ENCODE results near the gene BAX.

Gene BAX

DNA sequence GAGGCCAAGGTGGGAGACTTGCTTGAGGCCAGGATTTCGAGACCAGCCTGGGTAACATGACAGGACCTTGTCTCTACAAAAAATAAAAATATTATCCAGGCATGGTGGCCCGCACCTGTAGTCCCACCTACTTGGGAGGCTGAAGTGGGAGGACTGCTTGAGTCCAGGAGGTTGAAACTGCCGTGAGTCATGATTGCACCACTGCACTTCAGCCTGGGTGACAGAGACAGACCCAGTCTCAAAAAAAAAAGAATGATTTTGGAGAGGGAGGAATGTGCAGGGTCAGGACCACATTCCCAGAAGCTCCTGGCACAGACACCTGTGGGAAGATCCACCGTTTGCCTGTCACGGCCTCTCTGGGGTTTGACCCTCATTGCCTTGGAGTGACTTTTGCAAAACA, 9.3 kb upstream of the BAX start:
- Mint-ChIP-seq H3K4me1 (ENCODE audit: low read depth) (peaks cover 8% of the 10 kb centered on the region), H3K36me3 (ENCODE audit: low read depth) (no peaks in the 10 kb centered on the region), H3K27me3 (peaks cover 3% of the 10 kb centered on the region), H3K27ac (no peak overlapping the region), H3K4me3 (no peak overlapping the region), H3K9me3 (peaks cover 32% of the 10 kb centered on the region)
- intact Hi-C loops (cut with micrococcal nuclease), result no loop called here

DNA sequence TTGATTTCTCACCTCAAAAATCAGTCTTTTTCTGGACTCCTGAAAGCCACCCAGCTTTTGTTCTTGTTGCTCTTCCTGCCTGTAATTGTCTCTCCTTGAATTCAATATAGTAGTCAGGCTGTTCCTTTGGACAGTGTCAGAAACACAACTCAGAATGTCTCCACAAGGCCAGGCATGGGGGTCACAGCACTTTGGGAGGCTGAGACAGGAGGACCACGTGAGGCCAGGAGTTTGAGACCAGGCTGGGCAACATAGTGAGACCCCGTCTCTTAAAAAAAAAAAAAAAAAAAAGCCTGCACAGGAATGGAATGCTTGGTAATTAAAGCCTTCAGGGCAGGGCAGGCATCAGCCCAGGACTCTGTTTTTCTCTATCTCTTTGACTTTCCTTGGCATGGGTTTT, 8.9 kb upstream of the BAX start:
- intact Hi-C loops (cut with micrococcal nuclease), result no loop called here
- Mint-ChIP-seq H3K4me3 (no peak overlapping the region), H3K27me3 (peaks cover 3% of the 10 kb centered on the region), H3K4me1 (ENCODE audit: low read depth) (peaks cover 8% of the 10 kb centered on the region), H3K9me3 (peaks cover 28% of the 10 kb centered on the region), H3K36me3 (ENCODE audit: low read depth) (no peaks in the 10 kb centered on the region), H3K27ac (no peak overlapping the region)

DNA sequence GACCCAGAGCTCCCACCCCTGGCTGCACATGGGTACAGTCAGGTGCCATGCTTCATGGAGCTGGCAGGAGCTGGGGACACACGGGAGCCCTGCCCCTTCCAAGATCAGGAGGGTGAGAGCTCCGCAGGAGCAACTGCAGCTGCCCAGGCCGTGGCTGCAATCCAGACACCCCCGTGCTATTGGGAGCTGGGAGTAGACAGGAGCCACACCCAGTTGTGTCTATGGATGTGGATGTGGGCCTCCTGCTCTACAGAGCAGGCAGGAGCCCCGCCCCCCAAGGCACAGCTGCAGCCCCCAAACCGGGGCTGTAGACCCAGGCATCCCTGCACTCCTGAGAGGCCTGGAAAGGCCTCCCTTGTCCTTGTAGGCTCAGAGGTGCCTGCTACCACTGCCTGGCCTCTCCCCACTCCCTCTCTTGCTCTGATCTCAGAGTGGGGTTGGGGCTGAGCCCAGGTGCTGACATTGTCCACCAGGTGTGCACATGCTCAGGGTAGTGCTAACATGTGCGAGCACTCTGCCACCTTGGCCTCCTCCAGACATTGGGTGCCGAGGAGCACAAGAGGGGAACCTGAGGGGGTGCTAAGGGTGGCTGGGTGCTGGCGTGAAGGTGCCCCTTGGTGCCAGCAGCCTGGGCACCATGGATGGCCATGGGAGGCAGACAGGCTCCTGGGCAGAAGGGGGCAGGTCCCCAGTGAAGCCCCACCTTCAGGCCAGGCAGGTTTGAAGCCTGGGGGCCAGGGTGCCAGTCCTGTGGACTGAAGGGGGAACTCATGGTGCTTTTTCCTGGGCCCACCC, 8.0 kb upstream of the BAX start:
- H3K9me3 Mint-ChIP-seq, result peaks cover 22% of the 10 kb centered on the region
- H3K27me3 Mint-ChIP-seq, result peaks cover 3% of the 10 kb centered on the region
- no peak overlapping the region for H3K27ac Mint-ChIP-seq
- peaks cover 8% of the 10 kb centered on the region for H3K4me1 Mint-ChIP-seq (ENCODE audit: low read depth)
- H3K4me3 Mint-ChIP-seq, result no peak overlapping the region
- intact Hi-C loops (cut with micrococcal nuclease), result no loop called here
- H3K36me3 Mint-ChIP-seq (ENCODE audit: low read depth), result no peaks in the 10 kb centered on the region

DNA sequence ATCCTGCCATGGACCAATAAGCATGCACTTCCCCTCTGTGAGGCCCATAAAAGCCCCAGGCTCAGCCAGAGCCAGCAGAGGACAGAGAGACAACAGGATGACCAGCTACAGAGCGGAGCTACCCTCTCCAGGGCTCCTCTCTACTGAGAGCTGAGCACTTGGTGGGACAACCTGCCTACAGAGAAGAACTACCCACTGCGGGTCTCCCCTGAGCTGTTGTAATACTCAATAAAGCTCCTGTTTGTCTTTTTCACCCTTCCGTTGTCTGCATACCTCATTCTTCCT, 7.5 kb upstream of the BAX start:
- peaks cover 22% of the 10 kb centered on the region for H3K9me3 Mint-ChIP-seq
- H3K27ac Mint-ChIP-seq, result no peak overlapping the region
- peaks cover 8% of the 10 kb centered on the region for H3K27me3 Mint-ChIP-seq
- peaks cover 8% of the 10 kb centered on the region for H3K4me1 Mint-ChIP-seq (ENCODE audit: low read depth)
- no peaks in the 10 kb centered on the region for H3K36me3 Mint-ChIP-seq (ENCODE audit: low read depth)
- intact Hi-C loops (cut with micrococcal nuclease), result no loop called here
- no peak overlapping the region for H3K4me3 Mint-ChIP-seq

DNA sequence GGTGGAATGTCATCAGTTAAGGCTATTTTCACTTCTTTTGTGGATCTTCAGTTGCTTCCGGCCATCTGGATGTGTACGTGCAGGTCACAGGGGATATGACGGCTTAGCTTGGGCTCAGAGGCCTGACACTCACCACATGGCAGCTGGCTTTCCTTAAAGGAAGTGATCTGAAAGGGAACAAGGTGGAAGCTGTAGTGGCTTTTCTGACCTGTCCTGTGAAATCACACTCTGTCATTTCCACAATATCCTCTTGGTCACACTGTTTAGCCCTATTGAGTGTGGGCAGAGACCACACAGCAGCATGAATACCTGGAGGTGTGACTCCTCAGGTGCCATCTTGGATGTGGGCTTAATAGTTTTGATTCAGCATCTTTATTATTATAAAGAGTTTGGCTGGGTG, 4.5 kb upstream of the BAX start:
- Mint-ChIP-seq H3K4me1 (ENCODE audit: low read depth) (peaks cover 25% of the 10 kb centered on the region), H3K27ac (peak overlapping the region; percentile 32), H3K27me3 (peaks cover 8% of the 10 kb centered on the region), H3K4me3 (no peak overlapping the region), H3K9me3 (peaks cover 22% of the 10 kb centered on the region), H3K36me3 (ENCODE audit: low read depth) (peaks cover 2% of the 10 kb centered on the region)
- intact Hi-C loops (cut with micrococcal nuclease), result no loop called here

DNA sequence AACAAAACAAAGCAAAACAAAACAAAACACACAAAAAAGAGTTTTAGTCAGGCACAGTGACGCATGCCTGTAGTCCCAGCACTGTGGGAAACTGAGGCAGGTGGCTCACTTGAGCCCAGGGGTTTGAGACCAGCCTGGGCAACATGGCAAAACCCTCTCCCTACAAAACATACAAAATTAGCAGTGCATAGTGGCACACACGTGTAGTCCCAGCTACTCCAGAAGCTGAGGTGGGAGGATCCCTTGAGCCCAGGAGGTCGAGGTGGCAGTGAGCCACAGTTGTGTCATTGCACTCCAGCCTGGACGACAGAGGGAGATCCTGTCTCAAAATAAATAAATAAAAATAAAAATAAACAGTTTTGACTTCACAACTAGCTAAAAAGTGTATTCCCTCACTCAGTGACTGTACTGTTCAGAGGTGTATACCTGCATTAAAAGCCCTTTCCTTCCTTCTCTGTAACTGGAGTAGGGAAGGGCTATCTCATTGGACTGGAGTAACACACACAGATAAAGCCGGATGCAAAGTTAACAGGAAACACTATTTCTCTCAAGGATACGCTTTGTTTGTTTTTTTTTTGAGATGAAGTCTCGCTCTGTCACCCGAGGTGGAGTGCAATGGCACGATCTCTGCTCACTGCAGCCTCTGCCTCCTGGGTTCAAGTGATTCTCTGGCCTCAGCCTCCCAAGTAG, 3.7 kb upstream of the BAX start:
- peaks cover 8% of the 10 kb centered on the region for H3K27me3 Mint-ChIP-seq
- no peak overlapping the region for H3K27ac Mint-ChIP-seq
- H3K4me3 Mint-ChIP-seq, result no peak overlapping the region
- intact Hi-C loops (cut with micrococcal nuclease), result no loop called here
- peaks cover 10% of the 10 kb centered on the region for H3K36me3 Mint-ChIP-seq (ENCODE audit: low read depth)
- peaks cover 32% of the 10 kb centered on the region for H3K4me1 Mint-ChIP-seq (ENCODE audit: low read depth)
- H3K9me3 Mint-ChIP-seq, result peaks cover 22% of the 10 kb centered on the region

DNA sequence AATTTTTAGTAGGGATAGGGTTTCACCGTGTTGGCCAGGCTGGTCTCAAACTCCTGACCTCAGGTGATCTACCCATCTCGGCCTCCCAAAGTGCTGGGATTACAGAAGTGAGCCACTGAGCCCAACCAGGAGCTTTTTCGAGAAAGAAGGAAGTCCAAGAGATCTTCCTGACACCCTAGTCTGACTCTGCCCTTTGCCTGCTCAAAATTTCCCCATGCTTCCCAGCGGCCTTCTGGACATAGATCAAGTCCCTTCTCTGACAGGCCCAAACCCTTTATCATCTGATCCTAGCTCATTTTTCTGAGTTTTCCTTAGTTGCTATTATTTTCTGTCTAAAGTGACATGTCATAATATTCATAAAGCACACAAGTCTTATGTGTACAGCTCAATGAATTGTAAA, 1.5 kb upstream of the BAX start:
- no peak overlapping the region for H3K4me3 Mint-ChIP-seq
- intact Hi-C loops (cut with micrococcal nuclease), result no loop called here
- H3K9me3 Mint-ChIP-seq, result peaks cover 10% of the 10 kb centered on the region
- peaks cover 8% of the 10 kb centered on the region for H3K27me3 Mint-ChIP-seq
- peaks cover 54% of the 10 kb centered on the region for H3K4me1 Mint-ChIP-seq (ENCODE audit: low read depth)
- peak overlapping the region; percentile 62 for H3K27ac Mint-ChIP-seq
- H3K36me3 Mint-ChIP-seq (ENCODE audit: low read depth), result peaks cover 32% of the 10 kb centered on the region

DNA sequence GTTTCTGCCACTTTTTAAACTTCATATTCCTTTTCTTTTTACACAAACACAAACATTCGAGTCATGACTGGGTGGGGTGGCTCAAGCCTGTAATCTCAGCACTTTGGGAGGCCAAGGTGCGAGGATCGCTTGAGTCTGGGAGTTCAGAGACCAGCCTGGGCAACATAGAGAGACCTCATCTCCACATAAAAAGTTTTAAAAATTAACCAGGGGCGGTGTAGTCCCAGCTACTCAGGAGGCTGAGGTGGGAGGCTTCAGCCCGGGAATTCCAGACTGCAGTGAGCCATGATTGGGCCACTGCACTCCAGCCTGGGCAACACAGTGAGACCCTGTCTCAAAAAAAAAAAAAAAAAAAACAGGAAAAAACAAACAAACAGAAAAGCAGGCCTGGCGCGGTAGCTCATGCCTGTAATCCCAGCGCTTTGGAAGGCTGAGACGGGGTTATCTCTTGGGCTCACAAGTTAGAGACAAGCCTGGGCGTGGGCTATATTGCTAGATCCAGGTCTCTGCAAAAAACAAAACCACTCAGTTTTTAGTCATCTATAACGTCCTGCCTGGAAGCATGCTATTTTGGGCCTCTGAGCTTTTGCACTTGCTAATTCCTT, 583 bp upstream of the BAX start:
- Mint-ChIP-seq H3K27ac (peak overlapping the region; percentile 87), H3K4me3 (peak overlapping the region; percentile 85), H3K4me1 (ENCODE audit: low read depth) (peaks cover 64% of the 10 kb centered on the region), H3K9me3 (peaks cover under 1% of the 10 kb centered on the region), H3K27me3 (peaks cover 8% of the 10 kb centered on the region), H3K36me3 (ENCODE audit: low read depth) (peaks cover 41% of the 10 kb centered on the region)
- intact Hi-C loops (cut with micrococcal nuclease), result no loop called here

DNA sequence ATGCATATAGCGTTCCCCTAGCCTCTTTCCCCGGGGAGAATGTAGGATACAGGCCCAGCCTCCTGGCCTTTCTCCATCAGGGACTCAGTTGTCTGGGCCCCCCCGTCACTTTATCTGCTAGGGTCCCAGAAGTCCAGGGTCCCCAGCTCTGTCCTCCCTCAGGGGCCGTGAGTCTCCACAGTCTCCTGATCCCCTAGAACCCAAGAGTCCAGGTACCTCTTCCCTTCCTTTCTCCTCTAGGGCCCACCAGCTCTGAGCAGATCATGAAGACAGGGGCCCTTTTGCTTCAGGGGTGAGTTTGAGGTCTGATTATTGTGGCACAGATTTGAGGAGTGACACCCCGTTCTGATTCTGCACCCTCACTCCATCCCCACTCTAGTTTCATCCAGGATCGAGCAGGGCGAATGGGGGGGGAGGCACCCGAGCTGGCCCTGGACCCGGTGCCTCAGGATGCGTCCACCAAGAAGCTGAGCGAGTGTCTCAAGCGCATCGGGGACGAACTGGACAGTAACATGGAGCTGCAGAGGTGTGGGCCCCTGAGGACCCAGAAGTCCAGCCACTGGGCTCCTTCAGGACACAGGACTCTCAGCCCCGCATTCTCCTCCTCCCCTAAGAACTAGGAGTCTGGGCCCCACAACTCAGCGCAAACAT, 758 bp downstream of the BAX start:
- intact Hi-C loops (cut with micrococcal nuclease), result no loop called here
- Mint-ChIP-seq H3K4me1 (ENCODE audit: low read depth) (peaks cover 62% of the 10 kb centered on the region), H3K4me3 (peak overlapping the region; percentile 85), H3K36me3 (ENCODE audit: low read depth) (peaks cover 44% of the 10 kb centered on the region), H3K27ac (peak overlapping the region; percentile 87), H3K27me3 (peaks cover 8% of the 10 kb centered on the region), H3K9me3 (no peaks in the 10 kb centered on the region)

DNA sequence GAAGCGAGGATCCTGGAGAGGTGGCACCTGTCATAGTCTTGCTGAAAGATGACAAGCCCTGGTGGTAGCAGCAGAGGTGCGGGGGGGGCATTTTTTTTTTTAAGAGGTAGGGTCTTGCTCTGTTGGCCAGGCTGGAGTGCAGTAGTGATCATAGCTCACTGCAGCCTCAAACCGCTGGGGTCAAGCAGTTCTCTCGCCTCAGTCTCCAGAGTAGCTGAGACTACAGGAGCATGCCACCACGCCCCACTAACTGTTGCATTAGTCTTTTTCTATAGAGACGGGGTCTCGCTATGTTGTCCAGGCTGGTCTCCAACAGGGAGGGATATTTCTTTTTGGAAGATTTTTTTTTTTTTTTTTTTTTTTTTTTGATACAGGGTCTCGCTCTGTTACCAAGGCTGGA, 3.3 kb downstream of the BAX start:
- peaks cover 69% of the 10 kb centered on the region for H3K36me3 Mint-ChIP-seq (ENCODE audit: low read depth)
- intact Hi-C loops (cut with micrococcal nuclease), result no loop called here
- no peaks in the 10 kb centered on the region for H3K9me3 Mint-ChIP-seq
- H3K27me3 Mint-ChIP-seq, result no peaks in the 10 kb centered on the region
- H3K4me3 Mint-ChIP-seq, result no peak overlapping the region
- H3K4me1 Mint-ChIP-seq (ENCODE audit: low read depth), result peaks cover 85% of the 10 kb centered on the region
- no peak overlapping the region for H3K27ac Mint-ChIP-seq

DNA sequence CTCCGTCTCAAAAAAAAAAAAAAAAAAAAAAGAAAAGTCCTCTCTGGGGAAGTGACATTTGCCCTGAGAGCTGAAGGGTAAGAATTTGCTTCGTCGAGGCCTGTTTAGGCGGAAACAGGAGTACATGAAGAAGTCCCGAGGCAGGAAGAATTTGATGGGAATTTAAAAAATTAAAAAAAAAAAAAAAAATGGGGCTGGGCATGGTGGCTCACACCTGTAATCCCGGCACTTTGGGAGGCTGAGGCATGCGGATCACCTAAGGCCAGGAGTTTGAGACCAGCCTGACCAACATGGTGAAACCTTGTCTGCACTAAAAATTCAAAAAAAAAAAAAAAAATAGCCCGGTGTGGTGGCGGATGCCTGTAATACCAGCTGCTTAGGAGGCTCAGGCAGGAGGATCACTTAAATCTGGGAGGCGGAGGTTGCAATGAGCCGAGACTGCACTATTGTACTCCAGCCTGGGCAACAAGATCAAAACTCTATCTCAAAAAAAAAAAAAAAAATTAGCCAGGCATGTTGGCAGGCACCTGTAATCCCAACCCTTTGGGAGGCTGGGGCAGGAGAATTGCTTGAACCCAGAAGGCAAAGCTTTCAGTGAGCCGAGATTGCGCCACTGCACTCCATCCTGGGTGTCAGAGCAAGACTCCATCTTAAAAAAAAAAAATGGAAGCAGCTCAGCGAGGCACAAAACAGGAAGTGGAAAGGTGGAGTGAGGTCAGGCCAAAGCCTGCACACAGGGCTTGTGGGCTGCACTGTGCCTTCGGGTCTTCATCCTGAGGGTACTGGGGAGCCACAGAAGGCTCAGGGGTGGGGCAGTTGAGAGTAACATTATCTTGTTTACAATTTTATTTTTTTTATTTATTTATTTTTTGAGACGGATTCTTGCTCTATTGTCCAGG, 4.9 kb downstream of the BAX start:
- intact Hi-C loops (cut with micrococcal nuclease), result no loop called here
- no peaks in the 10 kb centered on the region for H3K9me3 Mint-ChIP-seq
- H3K36me3 Mint-ChIP-seq (ENCODE audit: low read depth), result peaks cover 85% of the 10 kb centered on the region
- no peak overlapping the region for H3K4me3 Mint-ChIP-seq
- H3K27ac Mint-ChIP-seq, result peak overlapping the region; percentile 71
- H3K27me3 Mint-ChIP-seq, result no peaks in the 10 kb centered on the region
- H3K4me1 Mint-ChIP-seq (ENCODE audit: low read depth), result peaks cover 87% of the 10 kb centered on the region

DNA sequence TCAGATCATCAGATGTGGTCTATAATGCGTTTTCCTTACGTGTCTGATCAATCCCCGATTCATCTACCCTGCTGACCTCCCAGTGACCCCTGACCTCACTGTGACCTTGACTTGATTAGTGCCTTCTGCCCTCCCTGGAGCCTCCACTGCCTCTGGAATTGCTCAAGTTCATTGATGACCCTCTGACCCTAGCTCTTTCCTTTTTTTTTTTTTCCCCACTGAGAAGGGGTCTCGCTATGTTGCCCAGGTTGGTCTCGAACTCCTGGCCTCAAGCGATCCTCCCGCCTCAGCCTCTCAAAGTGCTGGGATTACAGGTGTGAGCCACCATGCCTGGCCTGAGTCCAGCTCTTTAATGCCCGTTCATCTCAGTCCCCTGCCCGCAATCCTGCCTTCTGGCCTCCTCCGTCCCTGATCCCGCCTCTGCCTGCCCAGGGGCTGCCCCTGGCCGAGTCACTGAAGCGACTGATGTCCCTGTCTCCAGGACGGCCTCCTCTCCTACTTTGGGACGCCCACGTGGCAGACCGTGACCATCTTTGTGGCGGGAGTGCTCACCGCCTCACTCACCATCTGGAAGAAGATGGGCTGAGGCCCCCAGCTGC, 6.5 kb downstream of the BAX start:
- H3K4me3 Mint-ChIP-seq, result peak overlapping the region; percentile 2
- no peaks in the 10 kb centered on the region for H3K9me3 Mint-ChIP-seq
- H3K36me3 Mint-ChIP-seq (ENCODE audit: low read depth), result peaks cover 89% of the 10 kb centered on the region
- no peaks in the 10 kb centered on the region for H3K27me3 Mint-ChIP-seq
- H3K27ac Mint-ChIP-seq, result peak overlapping the region; percentile 98
- intact Hi-C loops (cut with micrococcal nuclease), result no loop called here
- peaks cover 78% of the 10 kb centered on the region for H3K4me1 Mint-ChIP-seq (ENCODE audit: low read depth)

DNA sequence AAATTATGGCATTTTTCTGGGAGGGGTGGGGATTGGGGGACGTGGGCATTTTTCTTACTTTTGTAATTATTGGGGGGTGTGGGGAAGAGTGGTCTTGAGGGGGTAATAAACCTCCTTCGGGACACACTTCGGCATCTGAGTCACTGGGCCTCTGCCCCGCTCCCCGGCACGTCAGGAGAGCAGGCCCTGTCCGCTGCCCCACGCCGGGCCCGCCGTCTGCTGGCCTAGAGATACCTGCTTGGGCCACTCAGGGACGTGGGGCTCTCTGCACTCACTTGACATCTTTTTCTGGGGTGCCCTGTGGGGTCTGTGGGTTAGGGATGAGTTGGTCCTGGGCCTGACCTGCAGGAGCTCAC, 7.0 kb downstream of the BAX start:
- H3K27ac Mint-ChIP-seq, result peak overlapping the region; percentile 98
- H3K36me3 Mint-ChIP-seq (ENCODE audit: low read depth), result peaks cover 89% of the 10 kb centered on the region
- intact Hi-C loops (cut with micrococcal nuclease), result no loop called here
- H3K4me1 Mint-ChIP-seq (ENCODE audit: low read depth), result peaks cover 73% of the 10 kb centered on the region
- H3K27me3 Mint-ChIP-seq, result no peaks in the 10 kb centered on the region
- no peaks in the 10 kb centered on the region for H3K9me3 Mint-ChIP-seq
- H3K4me3 Mint-ChIP-seq, result peak overlapping the region; percentile 100

Measured in dendritic cell treated with granulocyte-macrophage colony-stimulating factor and Interleukin-4, amounts not matched to agents 40 ng/mL and 50 ng/mL, for 4 days (primary cell).